Thyroid gland (tissue), 4 donors: Measurements from ENCODE around the gene SV2B. TPM values are rescaled to one million over a fixed set of nuclear protein-coding genes. Genes with fewer than 3 reads are reported as not detected.

Source experiments
- DNase-seq, 2 donors: peaks; one replicate each; pipeline ENCODE4 v3.0.0-alpha.2; 2019
- H3K27ac ChIP-seq, 3 donors: fragments of 200-600 bp; sonication (generic); 1 replicate in 2 of 3; 2 replicates in 1 of 3; pipeline ENCODE4 v1.5.1; 2016 to 2019; ENCODE audit warnings: mild to moderate bottlenecking in 1 of 3, moderate library complexity in 1 of 3
- H3K27me3 ChIP-seq: fragments of 200-600 bp; sonication (generic); one replicate; pipeline ENCODE4 v1.5.1; 2019
- H3K36me3 ChIP-seq, 2 donors: fragments of 200-600 bp; sonication (generic); one replicate each; pipeline ENCODE4 v1.5.1; 2016 to 2019
- H3K4me1 ChIP-seq, 2 donors: fragments of 200-600 bp; sonication (generic); one replicate each; pipeline ENCODE4 v1.5.1; 2017 to 2019
- H3K4me3 ChIP-seq, 3 donors: fragments of 200-600 bp; sonication (generic); replicated peaks in 1 of 3; 1 replicate in 2 of 3; 2 replicates in 1 of 3; pipeline ENCODE4 v1.5.1; 2016; ENCODE audit warnings: mild to moderate bottlenecking in 1 of 3
- H3K9me3 ChIP-seq: fragments of 200-600 bp; sonication (generic); one replicate; pipeline ENCODE4 v1.5.1; 2017
- POLR2A ChIP-seq, 2 donors: fragments of 450-650 bp; IDR thresholded peaks; one replicate each; pipeline ENCODE4 v1.6.1; 2017; ENCODE audit warnings: antibody characterized with exemption in 2 of 2, mild to moderate bottlenecking in 2 of 2, moderate library complexity in 1 of 2
- WGBS, 2 donors: methylation state at CpG; one replicate each; pipeline ENCODE4 v1.1.5; 2017; 5-methylcytosine and 5-hydroxymethylcytosine counted together
- intact Hi-C: fragments of 100-400 bp; cut with DNase I; formaldehyde crosslinking; loops from one replicate; pipeline ENCODE4 v1.15.1; 2023
- total RNA-seq, 4 donors: library from RNA; depleted of rRNA; stranded (reverse); fragments of >200 nt; gene quantifications; one replicate each; pipeline ENCODE4 v1.2.3, GENCODE V29; 2016
- TF ChIP-seq, protein P1 (sequence below), 6 experiments: fragments of 200-600 bp in 3 of 6; fragments of 450-650 bp in 3 of 6; sonication (generic) in 3 of 6; IDR thresholded peaks; one replicate each; pipeline ENCODE4 v1.5.1; 2016 to 2019; ENCODE audit warnings: antibody characterized with exemption in 6 of 6, mild to moderate bottlenecking in 2 of 6, inconsistent platforms in 1 of 6, moderate library complexity in 1 of 6

SV2B gene
- total RNA-seq, 4 donors from 2014 or later = 0.83 to 3.9 (median 2.2) TPM

DNA sequence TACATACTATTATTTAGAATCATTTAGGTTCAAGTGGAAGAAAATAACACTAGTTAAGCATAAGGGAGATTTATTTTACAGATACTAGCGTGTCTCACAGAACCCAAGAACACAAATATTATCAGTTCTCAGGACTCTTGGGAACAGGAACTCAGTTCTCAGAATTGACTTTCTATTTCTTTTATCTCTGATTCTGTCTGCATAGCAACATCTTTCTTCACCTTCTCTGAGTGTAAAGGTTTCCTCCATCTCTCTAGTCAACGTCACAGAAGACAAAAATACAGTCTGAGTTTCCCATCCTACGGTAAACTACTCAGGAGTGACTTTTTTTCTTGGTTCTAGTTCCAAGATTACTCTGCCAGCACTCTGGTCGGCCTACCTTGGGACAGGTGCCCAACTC, 220.0 kb downstream of the SV2B start:
- Histone ChIP-seq H3K4me3 (no peak overlapping the region), H3K4me1 (no peaks in the 10 kb centered on the region), H3K27ac (no peak overlapping the region), H3K36me3 (no peaks in the 10 kb centered on the region), H3K9me3 (no peaks in the 10 kb centered on the region), H3K27me3 (no peaks in the 10 kb centered on the region)
- WGBS, 2 donors = 82 to 85% methylated on average over 4 of the region's 4 CpGs
- intact Hi-C loops = no loop called here
- no peak for DNase-seq
- no peak for TF ChIP-seq POLR2A (IDR thresholded peaks at IDR 0.05)
- TF ChIP-seq, protein P1, sequence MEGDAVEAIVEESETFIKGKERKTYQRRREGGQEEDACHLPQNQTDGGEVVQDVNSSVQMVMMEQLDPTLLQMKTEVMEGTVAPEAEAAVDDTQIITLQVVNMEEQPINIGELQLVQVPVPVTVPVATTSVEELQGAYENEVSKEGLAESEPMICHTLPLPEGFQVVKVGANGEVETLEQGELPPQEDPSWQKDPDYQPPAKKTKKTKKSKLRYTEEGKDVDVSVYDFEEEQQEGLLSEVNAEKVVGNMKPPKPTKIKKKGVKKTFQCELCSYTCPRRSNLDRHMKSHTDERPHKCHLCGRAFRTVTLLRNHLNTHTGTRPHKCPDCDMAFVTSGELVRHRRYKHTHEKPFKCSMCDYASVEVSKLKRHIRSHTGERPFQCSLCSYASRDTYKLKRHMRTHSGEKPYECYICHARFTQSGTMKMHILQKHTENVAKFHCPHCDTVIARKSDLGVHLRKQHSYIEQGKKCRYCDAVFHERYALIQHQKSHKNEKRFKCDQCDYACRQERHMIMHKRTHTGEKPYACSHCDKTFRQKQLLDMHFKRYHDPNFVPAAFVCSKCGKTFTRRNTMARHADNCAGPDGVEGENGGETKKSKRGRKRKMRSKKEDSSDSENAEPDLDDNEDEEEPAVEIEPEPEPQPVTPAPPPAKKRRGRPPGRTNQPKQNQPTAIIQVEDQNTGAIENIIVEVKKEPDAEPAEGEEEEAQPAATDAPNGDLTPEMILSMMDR (IDR thresholded peaks at IDR 0.05) = no peak

GRCh38 chr15:91329914-91330313, 229.9 kb downstream of the SV2B start:
- intact Hi-C loops = no loop called here
- H3K27ac ChIP-seq = no peak overlapping the region
- H3K27me3 ChIP-seq = peaks cover 4% of the 10 kb centered on the region
- H3K4me1 ChIP-seq = no peaks in the 10 kb centered on the region
- TF ChIP-seq POLR2A (IDR thresholded peaks at IDR 0.05) = no peak
- TF ChIP-seq, protein P1 (IDR thresholded peaks at IDR 0.05) = no peak
- no peaks in the 10 kb centered on the region for H3K9me3 ChIP-seq
- WGBS, 2 donors = 68 to 73% methylated on average over 1 of the region's 1 CpG
- H3K36me3 ChIP-seq = no peaks in the 10 kb centered on the region
- DNase-seq = no peak
- no peak overlapping the region for H3K4me3 ChIP-seq

- no peaks in the 10 kb centered on the region for H3K36me3 ChIP-seq
- H3K27me3 ChIP-seq = peaks cover 6% of the 10 kb centered on the region
- no peak for DNase-seq
- 86 to 91% methylated on average over 4 of the region's 4 CpGs for WGBS, 2 donors
- H3K27ac ChIP-seq = no peak overlapping the region
- TF ChIP-seq, protein P1 (IDR thresholded peaks at IDR 0.05) = no peak
- no peak for TF ChIP-seq POLR2A (IDR thresholded peaks at IDR 0.05)
- intact Hi-C loops = no loop called here
- H3K9me3 ChIP-seq = no peaks in the 10 kb centered on the region
- no peak overlapping the region for H3K4me3 ChIP-seq
- H3K4me1 ChIP-seq = no peaks in the 10 kb centered on the region
Measured at GRCh38 chr15:91331581-91331980, 231.5 kb downstream of the SV2B start.

DNA sequence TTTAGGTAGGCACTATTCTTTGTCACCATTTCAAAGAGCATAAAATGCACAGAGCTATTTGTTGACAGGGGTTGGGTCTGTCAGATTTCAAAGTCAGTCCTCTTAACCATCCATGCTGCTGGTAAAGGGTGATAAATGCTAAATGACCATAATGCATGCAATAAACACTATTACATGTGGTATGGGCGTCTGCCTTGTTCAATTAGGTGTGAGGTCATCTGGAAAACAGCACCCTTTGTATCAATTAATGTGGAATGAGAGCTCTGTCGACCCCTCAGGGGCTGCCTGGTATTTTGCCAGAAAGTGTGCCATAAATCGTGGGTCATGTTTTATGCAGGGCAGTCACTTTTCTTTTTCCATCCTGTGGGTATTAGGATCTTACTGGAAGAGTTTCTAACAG, 235.6 kb downstream of the SV2B start:
- intact Hi-C loops = no loop called here
- Histone ChIP-seq H3K27me3 (peaks cover 6% of the 10 kb centered on the region), H3K9me3 (no peaks in the 10 kb centered on the region), H3K36me3 (no peaks in the 10 kb centered on the region), H3K4me1 (no peaks in the 10 kb centered on the region), H3K27ac (no peak overlapping the region), H3K4me3 (no peak overlapping the region)
- WGBS, 2 donors = 58 to 63% methylated on average over 3 of the region's 3 CpGs
- no peak for TF ChIP-seq POLR2A (IDR thresholded peaks at IDR 0.05)
- TF ChIP-seq, protein P1 (IDR thresholded peaks at IDR 0.05) = no peak
- no peak for DNase-seq

DNA sequence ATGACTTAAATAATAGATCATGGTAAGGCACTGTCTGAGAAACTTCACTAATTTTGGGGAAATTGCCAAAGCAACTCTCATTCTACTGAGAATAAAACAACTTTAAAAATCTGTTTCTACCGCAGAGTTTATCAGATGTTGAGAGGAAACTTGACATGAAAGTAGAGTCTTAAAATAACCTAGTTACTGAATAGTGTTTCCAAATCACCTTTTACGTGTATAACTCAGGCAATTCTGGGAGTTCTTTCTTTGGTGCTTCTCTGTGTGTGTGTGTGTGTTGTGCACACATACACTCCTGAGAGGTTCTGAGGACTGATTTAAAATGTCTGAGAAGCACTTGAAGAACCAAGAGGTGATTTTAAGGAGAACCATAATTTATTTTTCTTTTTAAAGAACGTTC, 236.6 kb downstream of the SV2B start:
- H3K27me3 ChIP-seq = peaks cover 6% of the 10 kb centered on the region
- TF ChIP-seq POLR2A (IDR thresholded peaks at IDR 0.05) = no peak
- TF ChIP-seq, protein P1 (IDR thresholded peaks at IDR 0.05) = no peak
- no peak for DNase-seq
- H3K4me1 ChIP-seq = no peaks in the 10 kb centered on the region
- 16 to 22% methylated on average over 3 of the region's 3 CpGs for WGBS, 2 donors
- intact Hi-C loops = no loop called here
- no peaks in the 10 kb centered on the region for H3K9me3 ChIP-seq
- H3K36me3 ChIP-seq = no peaks in the 10 kb centered on the region
- H3K4me3 ChIP-seq = no peak overlapping the region
- no peak overlapping the region for H3K27ac ChIP-seq
